OCI-LY3 (cell line): ENCODE data around the gene SSR3.

Experiments used
- CTCF ChIP-seq: fragments of 200-600, 300-600 bp; sonication (generic); IDR thresholded peaks from 2 replicates; pipeline ENCODE4 v1.5.1; 2014; ENCODE audit warnings: antibody characterized with exemption, low read length, low read depth
- EZH2phosphoT487 ChIP-seq: fragments of 200-600 bp; shearing (Covaris generic); IDR thresholded peaks from 2 replicates; pipeline ENCODE4 v1.6.1; 2018; ENCODE audit warnings: antibody characterized with exemption, mixed run types, low read depth

GRCh38 chr3:156563900-156564682 is 9.2 kb upstream of the SSR3 start:
- no peak for TF ChIP-seq CTCF
- TF ChIP-seq EZH2phosphoT487: no peak
